ENCODE results near the gene CAAP1. TPM values are rescaled to one million over a fixed set of nuclear protein-coding genes. Genes with fewer than 3 reads are reported as not detected.

CAAP1 gene
- total and polyA plus RNA-seq, 2 of the 13 experiments (the other 11 are each of a cell fraction or from before 2014, with no cell fraction given): 10.9 to 40.2 TPM

DNA sequence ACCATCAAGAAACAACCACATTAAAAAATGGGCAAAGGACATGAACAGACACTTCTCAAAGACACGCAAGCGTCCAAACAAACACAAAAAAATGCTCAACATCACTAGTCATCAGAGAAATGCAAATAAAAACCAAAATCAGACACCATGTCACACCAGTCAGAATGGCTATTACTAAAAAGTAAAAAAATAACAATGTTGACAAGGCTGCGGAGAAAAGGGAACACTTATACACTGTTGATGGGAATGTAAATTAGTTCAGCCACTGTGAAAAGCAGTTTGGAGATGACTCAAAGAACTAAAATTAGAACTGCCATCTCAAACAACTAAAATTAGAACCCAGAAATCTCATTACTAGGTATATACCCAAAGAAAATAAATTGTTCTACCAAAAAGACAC lies 80.4 kb downstream of the CAAP1 start:
- Histone ChIP-seq H3K4me3 (replicated peaks in 1 of 3; ENCODE audit: insufficient read depth in 1 of 3, low read depth in 2 of 3, low read length in 3 of 3) (no peak overlapping the region), H3K9me3 (ENCODE audit: low read length) (no peaks in the 10 kb centered on the region), H4K20me1 (ENCODE audit: insufficient read depth, low read length) (no peaks in the 10 kb centered on the region), H2AFZ (ENCODE audit: low read length) (no peak overlapping the region), H3K4me1 (ENCODE audit: insufficient read depth, low read length) (no peaks in the 10 kb centered on the region), H3K79me2 (ENCODE audit: insufficient read depth, low read length) (no peaks in the 10 kb centered on the region), H3K27me3 (ENCODE audit: control insufficient read depth in 1 of 2, insufficient read depth in 2 of 2, low read length in 2 of 2) (no peaks in the 10 kb centered on the region), H3K9ac (ENCODE audit: insufficient read depth, low read depth, low read length) (no peak overlapping the region), H3K4me2 (ENCODE audit: low read depth, low read length) (no peak overlapping the region), H3K27ac (ENCODE audit: extremely low read length, insufficient read depth, low read length) (no peak overlapping the region), H3K36me3 (replicated peaks in 1 of 2; ENCODE audit: control insufficient read depth in 1 of 2, insufficient read depth in 2 of 2, low read length in 2 of 2) (no peaks in the 10 kb centered on the region)
- TF ChIP-seq, protein P1, sequence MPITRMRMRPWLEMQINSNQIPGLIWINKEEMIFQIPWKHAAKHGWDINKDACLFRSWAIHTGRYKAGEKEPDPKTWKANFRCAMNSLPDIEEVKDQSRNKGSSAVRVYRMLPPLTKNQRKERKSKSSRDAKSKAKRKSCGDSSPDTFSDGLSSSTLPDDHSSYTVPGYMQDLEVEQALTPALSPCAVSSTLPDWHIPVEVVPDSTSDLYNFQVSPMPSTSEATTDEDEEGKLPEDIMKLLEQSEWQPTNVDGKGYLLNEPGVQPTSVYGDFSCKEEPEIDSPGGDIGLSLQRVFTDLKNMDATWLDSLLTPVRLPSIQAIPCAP (CRISPR knock-in tag; IDR thresholded peaks at IDR 0.05; ENCODE audit: low read depth): no peak
- TF ChIP-seq ZNF234 (CRISPR knock-in tag; conservative IDR thresholded peaks at IDR 0.05): no peak
- TF ChIP-seq, protein P2, sequence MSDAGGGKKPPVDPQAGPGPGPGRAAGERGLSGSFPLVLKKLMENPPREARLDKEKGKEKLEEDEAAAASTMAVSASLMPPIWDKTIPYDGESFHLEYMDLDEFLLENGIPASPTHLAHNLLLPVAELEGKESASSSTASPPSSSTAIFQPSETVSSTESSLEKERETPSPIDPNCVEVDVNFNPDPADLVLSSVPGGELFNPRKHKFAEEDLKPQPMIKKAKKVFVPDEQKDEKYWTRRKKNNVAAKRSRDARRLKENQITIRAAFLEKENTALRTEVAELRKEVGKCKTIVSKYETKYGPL (CRISPR knock-in tag; IDR thresholded peaks at IDR 0.05): no peak
- intact Hi-C loops (cut with micrococcal nuclease; ENCODE audit: unreplicated experiment): no loop called here
- ChIA-PET CTCF (ENCODE audit: low intra/inter-chr PET ratio, low total read pairs) (no interaction called here), POLR2A (no interaction called here)
- in situ Hi-C loops (cut with HindIII; ENCODE audit: extremely low pct_ligation_motif_present, low pct_unique_long_range_greater_than_20kb): no loop called here
- FAIRE-seq (no peak), ATAC-seq (no peak), DNase-seq (ENCODE audit: low spot score) (no peak)
- BruUV-seq (replicated peaks): no TSS peak
- 33% methylated on average over 3 of the region's 3 CpGs for WGBS (ENCODE audit: low lambda C conversion rate)

DNA sequence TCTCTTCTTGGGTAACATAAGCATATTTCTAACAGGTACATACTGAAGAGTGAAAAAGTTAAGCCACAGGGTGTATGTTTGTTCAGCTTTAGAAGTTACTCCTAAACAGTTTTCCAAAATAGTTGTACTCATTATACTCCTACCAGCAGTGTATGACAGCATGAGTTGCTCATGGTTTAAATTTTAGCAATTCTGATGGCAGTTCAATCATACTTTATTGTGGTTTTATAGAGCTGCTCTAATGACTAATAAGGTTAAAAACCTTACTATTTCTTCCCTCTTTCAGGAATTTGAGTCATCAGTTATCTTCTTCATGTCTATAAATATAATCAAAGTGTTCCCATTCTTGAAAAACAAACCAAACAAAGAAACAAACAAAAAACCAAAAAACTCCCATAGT lies 81.5 kb downstream of the CAAP1 start:
- BruUV-seq (replicated peaks): no TSS peak
- no peak overlapping the region for H3K4me2 ChIP-seq (ENCODE audit: low read depth, low read length)
- POLR2A ChIA-PET: no interaction called here
- no peaks in the 10 kb centered on the region for H3K9me3 ChIP-seq (ENCODE audit: low read length)
- no peak for DNase-seq (ENCODE audit: low spot score)
- H3K4me1 ChIP-seq (ENCODE audit: insufficient read depth, low read length): no peaks in the 10 kb centered on the region
- H3K27me3 ChIP-seq (ENCODE audit: control insufficient read depth in 1 of 2, insufficient read depth in 2 of 2, low read length in 2 of 2): no peaks in the 10 kb centered on the region
- no peak for ATAC-seq
- H4K20me1 ChIP-seq (ENCODE audit: insufficient read depth, low read length): no peaks in the 10 kb centered on the region
- CTCF ChIA-PET (ENCODE audit: low intra/inter-chr PET ratio, low total read pairs): no interaction called here
- H2AFZ ChIP-seq (ENCODE audit: low read length): no peak overlapping the region
- H3K9ac ChIP-seq (ENCODE audit: insufficient read depth, low read depth, low read length): no peak overlapping the region
- intact Hi-C loops (cut with micrococcal nuclease; ENCODE audit: unreplicated experiment) (no loop called here), in situ Hi-C loops (cut with HindIII; ENCODE audit: extremely low pct_ligation_motif_present, low pct_unique_long_range_greater_than_20kb) (no loop called here)
- no peak overlapping the region for H3K27ac ChIP-seq (ENCODE audit: extremely low read length, insufficient read depth, low read length)
- TF ChIP-seq ZNF468 (CRISPR knock-in tag; IDR thresholded peaks at IDR 0.05): no peak
- TF ChIP-seq ZMAT3 (CRISPR knock-in tag; conservative IDR thresholded peaks at IDR 0.05): no peak
- TF ChIP-seq ZNF3 (CRISPR knock-in tag; IDR thresholded peaks at IDR 0.05): no peak
- TF ChIP-seq, protein P3, sequence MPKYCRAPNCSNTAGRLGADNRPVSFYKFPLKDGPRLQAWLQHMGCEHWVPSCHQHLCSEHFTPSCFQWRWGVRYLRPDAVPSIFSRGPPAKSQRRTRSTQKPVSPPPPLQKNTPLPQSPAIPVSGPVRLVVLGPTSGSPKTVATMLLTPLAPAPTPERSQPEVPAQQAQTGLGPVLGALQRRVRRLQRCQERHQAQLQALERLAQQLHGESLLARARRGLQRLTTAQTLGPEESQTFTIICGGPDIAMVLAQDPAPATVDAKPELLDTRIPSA (CRISPR knock-in tag; IDR thresholded peaks at IDR 0.05; ENCODE audit: borderline replicate concordance): no peak
- TF ChIP-seq, protein P4, sequence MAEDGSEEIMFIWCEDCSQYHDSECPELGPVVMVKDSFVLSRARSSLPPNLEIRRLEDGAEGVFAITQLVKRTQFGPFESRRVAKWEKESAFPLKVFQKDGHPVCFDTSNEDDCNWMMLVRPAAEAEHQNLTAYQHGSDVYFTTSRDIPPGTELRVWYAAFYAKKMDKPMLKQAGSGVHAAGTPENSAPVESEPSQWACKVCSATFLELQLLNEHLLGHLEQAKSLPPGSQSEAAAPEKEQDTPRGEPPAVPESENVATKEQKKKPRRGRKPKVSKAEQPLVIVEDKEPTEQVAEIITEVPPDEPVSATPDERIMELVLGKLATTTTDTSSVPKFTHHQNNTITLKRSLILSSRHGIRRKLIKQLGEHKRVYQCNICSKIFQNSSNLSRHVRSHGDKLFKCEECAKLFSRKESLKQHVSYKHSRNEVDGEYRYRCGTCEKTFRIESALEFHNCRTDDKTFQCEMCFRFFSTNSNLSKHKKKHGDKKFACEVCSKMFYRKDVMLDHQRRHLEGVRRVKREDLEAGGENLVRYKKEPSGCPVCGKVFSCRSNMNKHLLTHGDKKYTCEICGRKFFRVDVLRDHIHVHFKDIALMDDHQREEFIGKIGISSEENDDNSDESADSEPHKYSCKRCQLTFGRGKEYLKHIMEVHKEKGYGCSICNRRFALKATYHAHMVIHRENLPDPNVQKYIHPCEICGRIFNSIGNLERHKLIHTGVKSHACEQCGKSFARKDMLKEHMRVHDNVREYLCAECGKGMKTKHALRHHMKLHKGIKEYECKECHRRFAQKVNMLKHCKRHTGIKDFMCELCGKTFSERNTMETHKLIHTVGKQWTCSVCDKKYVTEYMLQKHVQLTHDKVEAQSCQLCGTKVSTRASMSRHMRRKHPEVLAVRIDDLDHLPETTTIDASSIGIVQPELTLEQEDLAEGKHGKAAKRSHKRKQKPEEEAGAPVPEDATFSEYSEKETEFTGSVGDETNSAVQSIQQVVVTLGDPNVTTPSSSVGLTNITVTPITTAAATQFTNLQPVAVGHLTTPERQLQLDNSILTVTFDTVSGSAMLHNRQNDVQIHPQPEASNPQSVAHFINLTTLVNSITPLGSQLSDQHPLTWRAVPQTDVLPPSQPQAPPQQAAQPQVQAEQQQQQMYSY (CRISPR knock-in tag; IDR thresholded peaks at IDR 0.05): no peak
- TF ChIP-seq ZNF569 (CRISPR knock-in tag; IDR thresholded peaks at IDR 0.05; ENCODE audit: borderline replicate concordance): no peak
- TF ChIP-seq ZNF432 (CRISPR knock-in tag; IDR thresholded peaks at IDR 0.05; ENCODE audit: borderline replicate concordance): no peak
- TF ChIP-seq ZNF83 (CRISPR knock-in tag; IDR thresholded peaks at IDR 0.05; ENCODE audit: borderline replicate concordance): no peak
- TF ChIP-seq, protein P5, sequence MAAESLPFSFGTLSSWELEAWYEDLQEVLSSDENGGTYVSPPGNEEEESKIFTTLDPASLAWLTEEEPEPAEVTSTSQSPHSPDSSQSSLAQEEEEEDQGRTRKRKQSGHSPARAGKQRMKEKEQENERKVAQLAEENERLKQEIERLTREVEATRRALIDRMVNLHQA (CRISPR knock-in tag; IDR thresholded peaks at IDR 0.05): no peak
- no peaks in the 10 kb centered on the region for H3K79me2 ChIP-seq (ENCODE audit: insufficient read depth, low read length)
- no peak for FAIRE-seq
- H3K4me3 ChIP-seq (replicated peaks in 1 of 3; ENCODE audit: insufficient read depth in 1 of 3, low read depth in 2 of 3, low read length in 3 of 3): no peak overlapping the region
- no peaks in the 10 kb centered on the region for H3K36me3 ChIP-seq (replicated peaks in 1 of 2; ENCODE audit: control insufficient read depth in 1 of 2, insufficient read depth in 2 of 2, low read length in 2 of 2)
